IMR-90 (cell line): ENCODE measurements around the gene ZDHHC24. TPM values are rescaled to one million over a fixed set of nuclear protein-coding genes. Genes with fewer than 3 reads are reported as not detected.

Experiments
- ATAC-seq: fragments of 200-7000 bp; cut with Tn5 transposase; 2 replicates; pipeline ENCODE4 v1.9.1; 2020; ENCODE audit warnings: low read depth, mild to moderate bottlenecking, moderate library complexity
- BruUV-seq: library from RNA; stranded (reverse); fragments of 400-500 nt; replicated peaks from 2 replicates; lab custom pipeline; 2021; lab: Mats Ljungman, UMichigan
- CTCF ChIA-PET: fragments of 300-600 bp; formaldehyde crosslinking; extraction: SDS; loops from one replicate; lab custom pipeline; 2021; ENCODE audit warnings: antibody characterized with exemption; lab: Yijun Ruan, JAX
- POLR2A ChIA-PET: fragments of 300-600 bp; sonication (Branson Sonifier 250); formaldehyde crosslinking; loops from one replicate; lab custom pipeline; 2022; ENCODE audit warnings: antibody characterized with exemption; ENCODE audit not compliant: unreplicated experiment; lab: Charles Lee
- DNase-seq: peaks from one replicate; pipeline ENCODE4 v3.0.0; 2013
- H2AFZ ChIP-seq: replicated peaks from 2 replicates; pipeline ENCODE3; 2013; ENCODE audit warnings: low read length, mild to moderate bottlenecking; ENCODE audit not compliant: poor library complexity
- H2AK5ac ChIP-seq: 2 replicates; pipeline ENCODE4 v1.6.1; 2013; ENCODE audit warnings: low read depth, low read length, inconsistent platforms
- H2AK9ac ChIP-seq: replicated peaks from 2 replicates; pipeline ENCODE3; 2013; ENCODE audit warnings: mild to moderate bottlenecking, low read depth, low read length, moderate library complexity; ENCODE audit not compliant: poor library complexity
- H2BK120ac ChIP-seq: 2 replicates; pipeline ENCODE4 v1.6.1; 2013; ENCODE audit warnings: low read depth, low read length, inconsistent platforms
- H2BK15ac ChIP-seq: 3 replicates; pipeline ENCODE4 v1.6.1; 2013; ENCODE audit warnings: low read depth, low read length, inconsistent platforms
- H2BK20ac ChIP-seq: 2 replicates; pipeline ENCODE4 v1.6.1; 2013; ENCODE audit warnings: low read depth, mild to moderate bottlenecking, inconsistent platforms, low read length, moderate library complexity
- H2BK5ac ChIP-seq: 2 replicates; pipeline ENCODE4 v1.6.1; 2013; ENCODE audit warnings: mild to moderate bottlenecking, low read depth, low read length, inconsistent platforms; ENCODE audit not compliant: poor library complexity, severe bottlenecking
- H3K14ac ChIP-seq: replicated peaks from 2 replicates; pipeline ENCODE4 v1.6.1; 2013; ENCODE audit warnings: low read depth, low read length, inconsistent platforms
- H3K18ac ChIP-seq: 2 replicates; pipeline ENCODE4 v1.6.1; 2013; ENCODE audit warnings: low read depth, low read length, control low read depth
- H3K23ac ChIP-seq: 2 replicates; pipeline ENCODE4 v1.6.1; 2013; ENCODE audit warnings: low read depth, low read length, inconsistent platforms
- H3K27ac ChIP-seq: 2 replicates; pipeline ENCODE4 v1.5.1; 2013; ENCODE audit warnings: mild to moderate bottlenecking, control low read depth, low read length; ENCODE audit not compliant: insufficient read depth
- H3K27me3 ChIP-seq: 2 replicates; pipeline ENCODE4 v1.6.1; 2013; ENCODE audit warnings: low read length; ENCODE audit not compliant: control insufficient read depth, insufficient read depth
- H3K36me3 ChIP-seq: 2 replicates; pipeline ENCODE4 v1.6.1; 2013; ENCODE audit warnings: low read length, mixed read lengths; ENCODE audit not compliant: control insufficient read depth, insufficient read depth
- H3K4ac ChIP-seq: 2 replicates; pipeline ENCODE4 v1.6.1; 2013; ENCODE audit warnings: low read depth, low read length, inconsistent platforms
- H3K4me1 ChIP-seq: 2 replicates; pipeline ENCODE4 v1.6.1; 2013; ENCODE audit warnings: low read length, mixed read lengths; ENCODE audit not compliant: control insufficient read depth, insufficient read depth
- H3K4me2 ChIP-seq: 2 replicates; pipeline ENCODE4 v1.6.1; 2013; ENCODE audit warnings: low read depth, mild to moderate bottlenecking, control low read depth, low read length, moderate library complexity
- H3K4me3 ChIP-seq: 2 replicates; pipeline ENCODE4 v1.5.1; 2013; ENCODE audit warnings: low read depth, mild to moderate bottlenecking, control low read depth, low read length, moderate library complexity; ENCODE audit not compliant: insufficient read depth
- H3K56ac ChIP-seq: 2 replicates; pipeline ENCODE4 v1.6.1; 2013; ENCODE audit warnings: low read length, inconsistent platforms; ENCODE audit not compliant: insufficient read depth; ENCODE audit errors: extremely low read depth
- H3K79me1 ChIP-seq, 2 experiments: 2 replicates each; pipeline ENCODE4 v1.6.1; 2013; ENCODE audit warnings: low read length in 2 of 2, inconsistent platforms in 1 of 2, low read depth in 1 of 2
- H3K9ac ChIP-seq: 2 replicates; pipeline ENCODE4 v1.6.1; 2013; ENCODE audit warnings: low read depth, low read length, control low read depth
- H3K9me1 ChIP-seq: 2 replicates; pipeline ENCODE4 v1.6.1; 2013; ENCODE audit warnings: low read length, inconsistent platforms; ENCODE audit not compliant: insufficient read depth
- H3K9me3 ChIP-seq: 2 replicates; pipeline ENCODE4 v1.6.1; 2013; ENCODE audit warnings: low read length; ENCODE audit not compliant: control insufficient read depth, insufficient read depth
- H4K20me1 ChIP-seq: 2 replicates; pipeline ENCODE4 v1.6.1; 2013; ENCODE audit warnings: low read length, inconsistent platforms; ENCODE audit not compliant: insufficient read depth
- H4K5ac ChIP-seq: 2 replicates; pipeline ENCODE4 v1.6.1; 2013; ENCODE audit warnings: mild to moderate bottlenecking, low read depth, low read length, control low read depth
- H4K8ac ChIP-seq, 2 experiments: 2 replicates each; pipeline ENCODE4 v1.6.1; 2013; ENCODE audit warnings: low read depth in 2 of 2, low read length in 2 of 2, control low read depth in 1 of 2, inconsistent platforms in 1 of 2
- H4K91ac ChIP-seq: 2 replicates; pipeline ENCODE4 v1.6.1; 2013; ENCODE audit warnings: low read depth, low read length, inconsistent platforms; ENCODE audit not compliant: insufficient read depth
- CEBPB ChIP-seq: IDR thresholded peaks from 2 replicates; pipeline ENCODE4 v1.6.1; 2012; ENCODE audit warnings: low read depth, low read length, improper control_type of control experiment
- CHD1 ChIP-seq: IDR thresholded peaks from 2 replicates; pipeline ENCODE4 v1.6.1; 2012; ENCODE audit warnings: low read depth, low read length, improper control_type of control experiment
- CTCF ChIP-seq: conservative IDR thresholded peaks from 2 replicates; pipeline ENCODE4 v1.5.1; 2012; ENCODE audit warnings: mild to moderate bottlenecking, low read depth, low read length, improper control_type of control experiment
- FOS ChIP-seq: fragments of 150-350 bp; IDR thresholded peaks from 2 replicates; pipeline ENCODE4 v1.6.1; 2016; ENCODE audit warnings: low read depth, low read length
- MAFK ChIP-seq: IDR thresholded peaks from 2 replicates; pipeline ENCODE4 v1.6.1; 2012; ENCODE audit warnings: low read depth, low read length, improper control_type of control experiment
- MAZ ChIP-seq: IDR thresholded peaks from 2 replicates; pipeline ENCODE4 v1.6.1; 2012; ENCODE audit warnings: low read depth, mild to moderate bottlenecking, low read length, improper control_type of control experiment, moderate library complexity, borderline replicate concordance
- POLR2A ChIP-seq: IDR thresholded peaks from 2 replicates; pipeline ENCODE4 v1.6.1; 2012; ENCODE audit warnings: mild to moderate bottlenecking, low read depth, low read length
- RAD21 ChIP-seq: IDR thresholded peaks from 2 replicates; pipeline ENCODE4 v1.6.1; 2012; ENCODE audit warnings: low read length, improper control_type of control experiment
- RCOR1 ChIP-seq: IDR thresholded peaks from 2 replicates; pipeline ENCODE4 v1.6.1; 2012; ENCODE audit warnings: mild to moderate bottlenecking, low read length, improper control_type of control experiment; ENCODE audit not compliant: insufficient replicate concordance
- RFX5 ChIP-seq: IDR thresholded peaks from 2 replicates; pipeline ENCODE4 v1.8.0; 2012; ENCODE audit warnings: low read depth, mild to moderate bottlenecking, low read length, moderate library complexity
- WGBS, 2 experiments: methylation state at CpG; one replicate each; pipeline versions ENCODE4 v1.1.5 to v1.1.7; 2013; ENCODE audit warnings: missing lambda C conversion rate in 2 of 2; ENCODE audit not compliant: insufficient read length in 1 of 2; ENCODE audit errors: extremely low coverage in 2 of 2; 5-methylcytosine and 5-hydroxymethylcytosine counted together
- dilution Hi-C: fragments of 300-500 bp; cut with HindIII; formaldehyde crosslinking; loops from one replicate; pipeline ENCODE4 v1.14.3; 2018; ENCODE audit warnings: low sequenced_read_pairs; ENCODE audit not compliant: unreplicated experiment
- in situ Hi-C: fragments of 300-500 bp; cut with MboI; formaldehyde crosslinking; loops from 3 replicates; pipeline ENCODE4 v1.14.3; 2019; ENCODE audit warnings: low sequenced_read_pairs, inconsistent platforms, mixed read lengths
- intact Hi-C: fragments of 100-400 bp; cut with micrococcal nuclease; formaldehyde crosslinking; loops from 2 replicates; pipeline ENCODE4 v1.10.0; 2022
- polyA plus RNA-seq, 3 experiments: library from polyadenylated mRNA; depleted of rRNA; stranded (reverse); fragments of >200 nt; gene quantifications; 2 replicates each; pipeline ENCODE4 v1.2.3, GENCODE V29; 2012; ENCODE audit warnings: low replicate concordance in 1 of 3
- total RNA-seq: library from RNA; depleted of rRNA; stranded (reverse); fragments of >200 nt; gene quantifications from 2 replicates; pipeline ENCODE4 v1.2.3, GENCODE V29; 2012
- TF ChIP-seq, protein P1 (sequence below): fragments of 150-350 bp; IDR thresholded peaks from 2 replicates; pipeline ENCODE4 v1.6.1; 2017; ENCODE audit warnings: mild to moderate bottlenecking, antibody characterized with exemption, low read length, low read depth

ZDHHC24 gene
- total and polyA plus RNA-seq, 2 of the 4 experiments (the other 2 are of a cell fraction): 3.2 to 10.9 TPM

DNA sequence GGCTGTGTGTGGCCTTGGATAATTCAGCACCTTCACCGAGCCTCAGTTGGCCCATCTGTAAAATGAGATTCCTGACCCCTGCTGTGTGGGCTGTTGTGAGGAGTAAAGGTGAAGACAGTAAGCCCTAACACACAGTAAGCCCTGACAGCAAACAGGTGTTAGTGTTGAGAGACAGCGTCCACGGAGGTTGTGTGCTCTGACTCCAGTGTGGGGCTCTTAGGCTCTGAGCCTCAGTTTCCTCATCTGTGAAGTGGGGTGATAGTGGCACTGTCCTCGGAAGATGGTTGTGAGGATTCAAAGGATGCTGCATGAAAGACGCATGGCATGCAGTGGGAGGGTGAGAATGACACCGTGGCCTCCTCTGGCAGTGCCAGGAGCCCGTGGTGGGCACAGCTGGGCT, 51.4 kb downstream of the ZDHHC24 start:
- no peak overlapping the region for H2BK20ac ChIP-seq
- no peak overlapping the region for H3K14ac ChIP-seq
- H4K20me1 ChIP-seq: peaks cover 3% of the 10 kb centered on the region; the same call in 1 of the 2 replicates
- no peaks in the 10 kb centered on the region for H3K27me3 ChIP-seq
- no peak overlapping the region for H3K4me3 ChIP-seq
- POLR2A ChIA-PET: no interaction called here
- ATAC-seq: no peak
- no peaks in the 10 kb centered on the region for H3K79me1 ChIP-seq
- H3K36me3 ChIP-seq: peaks cover 44% of the 10 kb centered on the region
- no TSS peak for BruUV-seq
- H3K9me1 ChIP-seq: no peaks in the 10 kb centered on the region
- CTCF ChIA-PET: no interaction called here
- no peak overlapping the region for H2AK5ac ChIP-seq
- dilution Hi-C loops: no loop called here
- no peak overlapping the region for H2BK120ac ChIP-seq
- no peak overlapping the region for H3K9ac ChIP-seq
- H4K5ac ChIP-seq: no peak overlapping the region
- H3K23ac ChIP-seq: no peak overlapping the region
- DNase-seq: no peak
- 100% methylated on average over 3 of the region's 7 CpGs; no CpG with 5 or more reads in 1 of the 2 experiments for WGBS, 2 experiments
- H2BK5ac ChIP-seq: no peak overlapping the region
- H3K4ac ChIP-seq: no peak overlapping the region
- TF ChIP-seq, protein P1, sequence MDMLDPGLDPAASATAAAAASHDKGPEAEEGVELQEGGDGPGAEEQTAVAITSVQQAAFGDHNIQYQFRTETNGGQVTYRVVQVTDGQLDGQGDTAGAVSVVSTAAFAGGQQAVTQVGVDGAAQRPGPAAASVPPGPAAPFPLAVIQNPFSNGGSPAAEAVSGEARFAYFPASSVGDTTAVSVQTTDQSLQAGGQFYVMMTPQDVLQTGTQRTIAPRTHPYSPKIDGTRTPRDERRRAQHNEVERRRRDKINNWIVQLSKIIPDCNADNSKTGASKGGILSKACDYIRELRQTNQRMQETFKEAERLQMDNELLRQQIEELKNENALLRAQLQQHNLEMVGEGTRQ: no peak
- TF ChIP-seq MAZ (no peak), CHD1 (no peak), RAD21 (no peak), POLR2A (no peak), FOS (no peak), CEBPB (no peak), CTCF (no peak), MAFK (no peak), RCOR1 (no peak), RFX5 (no peak)
- intact Hi-C loops: no loop called here
- H3K27ac ChIP-seq: no peak overlapping the region
- no peak overlapping the region for H2BK15ac ChIP-seq
- in situ Hi-C loops: no loop called here
- no peak overlapping the region for H3K18ac ChIP-seq
- H2AFZ ChIP-seq: no peak overlapping the region
- no peak overlapping the region for H4K8ac ChIP-seq
- no peak overlapping the region for H4K91ac ChIP-seq
- H3K9me3 ChIP-seq: no peaks in the 10 kb centered on the region
- H3K56ac ChIP-seq: no peak overlapping the region
- no peak overlapping the region for H3K4me2 ChIP-seq
- peaks cover 2% of the 10 kb centered on the region; the same call in 1 of the 2 replicates for H3K4me1 ChIP-seq
- H2AK9ac ChIP-seq: no peak overlapping the region
